HS-27A (cell line): ENCODE data around the gene INPP5A.
"Not testable (repeated sequence)": the region's sequence is repeated elsewhere in the genome, so short reads cannot be mapped to it uniquely, and the experiment has no call there.

Source experiments
- DNase-seq: peaks from one replicate; pipeline ENCODE4 v3.0.0-alpha.2; 2012; ENCODE audit warnings: low read depth, missing footprints

Gene INPP5A

GRCh38 chr10:132503581-132504421 is 33.8 kb upstream of the INPP5A start:
- DNase-seq, result no peak

- DNase-seq, result no peak
These were observed 32.9 kb upstream of the INPP5A start for GRCh38 chr10:132504501-132505272.

- DNase-seq, result not testable (repeated sequence)
These were observed 32.0 kb upstream of the INPP5A start for GRCh38 chr10:132505546-132505945.

GRCh38 chr10:132506711-132507408 is 30.7 kb upstream of the INPP5A start:
- no peak for DNase-seq

- DNase-seq, result no peak
These were observed 30.1 kb upstream of the INPP5A start for GRCh38 chr10:132507409-132507955.

- no peak for DNase-seq
These were observed 29.6 kb upstream of the INPP5A start for GRCh38 chr10:132507956-132508490.

- DNase-seq, result no peak
These were observed 28.8 kb upstream of the INPP5A start for GRCh38 chr10:132508581-132509443.

GRCh38 chr10:132509506-132510173 is 27.9 kb upstream of the INPP5A start:
- DNase-seq, result no peak

- no peak for DNase-seq
These were observed 27.4 kb upstream of the INPP5A start for GRCh38 chr10:132510174-132510611.

- no peak for DNase-seq
These were observed 26.2 kb upstream of the INPP5A start for GRCh38 chr10:132511121-132512051.

GRCh38 chr10:132512052-132512442 is 25.5 kb upstream of the INPP5A start:
- DNase-seq, result no peak

- no peak for DNase-seq
These were observed 24.8 kb upstream of the INPP5A start for GRCh38 chr10:132512693-132513345.

GRCh38 chr10:132514821-132515520 is 22.6 kb upstream of the INPP5A start:
- DNase-seq, result no peak

- DNase-seq, result no peak
These were observed 21.5 kb upstream of the INPP5A start for GRCh38 chr10:132515811-132516726.

GRCh38 chr10:132516771-132517725 is 20.5 kb upstream of the INPP5A start:
- DNase-seq, result peak; percentile 69
